Measurements from ENCODE around the gene STAT1. TPM values are rescaled to one million over a fixed set of nuclear protein-coding genes. Genes with fewer than 3 reads are reported as not detected.
"Not testable (repeated sequence)": the region's sequence is repeated elsewhere in the genome, so short reads cannot be mapped to it uniquely, and the experiment has no call there.

The STAT1 gene
- total RNA-seq, 2 donors from 2014 or later: 145 to 252 TPM

DNA sequence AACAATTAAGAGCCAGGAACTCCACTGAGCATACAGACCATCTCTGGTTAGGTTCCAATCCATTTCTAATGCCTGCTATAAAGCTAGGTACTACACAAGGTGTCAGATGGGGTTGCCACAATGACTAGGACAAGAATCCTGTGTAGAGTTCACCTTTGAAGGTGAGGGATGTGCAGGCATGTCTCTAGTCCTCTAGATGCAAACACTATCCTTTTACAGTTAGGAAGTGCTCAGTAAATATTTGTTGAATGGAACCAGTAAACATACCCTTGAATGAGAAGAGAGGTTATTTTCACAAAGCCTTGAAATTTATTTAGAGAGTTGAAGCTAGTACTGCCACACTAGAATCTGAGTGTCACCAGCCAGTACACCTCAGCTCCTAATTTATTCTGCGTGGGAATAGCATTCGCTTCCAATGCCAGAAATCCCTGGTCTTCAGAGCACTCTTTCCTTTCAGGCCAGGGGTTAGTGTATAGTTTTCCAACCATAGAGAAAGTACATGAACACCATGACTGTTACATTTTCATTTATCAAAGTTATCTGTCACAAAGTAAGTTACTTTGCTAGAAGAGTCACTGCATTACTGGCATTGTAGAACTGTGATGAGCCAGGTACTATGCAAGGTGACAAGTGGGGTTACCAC is 48.3 kb downstream of the STAT1 start:
- no peaks in the 10 kb centered on the region for H3K9me3 Mint-ChIP-seq
- H3K36me3 Mint-ChIP-seq: peaks cover 50% of the 10 kb centered on the region
- no peaks in the 10 kb centered on the region for H3K27me3 Mint-ChIP-seq
- DNase-seq (ENCODE audit: low spot score) (no peak), ATAC-seq (no peak)
- no peak overlapping the region for H3K4me3 Mint-ChIP-seq
- H3K4me1 Mint-ChIP-seq (ENCODE audit: low read depth in 2 of 2): peaks cover 20 to 34% of the 10 kb centered on the region in 2 donors
- peak overlapping the region in 1 of 2 donors; percentile 65 for H3K27ac Mint-ChIP-seq

DNA sequence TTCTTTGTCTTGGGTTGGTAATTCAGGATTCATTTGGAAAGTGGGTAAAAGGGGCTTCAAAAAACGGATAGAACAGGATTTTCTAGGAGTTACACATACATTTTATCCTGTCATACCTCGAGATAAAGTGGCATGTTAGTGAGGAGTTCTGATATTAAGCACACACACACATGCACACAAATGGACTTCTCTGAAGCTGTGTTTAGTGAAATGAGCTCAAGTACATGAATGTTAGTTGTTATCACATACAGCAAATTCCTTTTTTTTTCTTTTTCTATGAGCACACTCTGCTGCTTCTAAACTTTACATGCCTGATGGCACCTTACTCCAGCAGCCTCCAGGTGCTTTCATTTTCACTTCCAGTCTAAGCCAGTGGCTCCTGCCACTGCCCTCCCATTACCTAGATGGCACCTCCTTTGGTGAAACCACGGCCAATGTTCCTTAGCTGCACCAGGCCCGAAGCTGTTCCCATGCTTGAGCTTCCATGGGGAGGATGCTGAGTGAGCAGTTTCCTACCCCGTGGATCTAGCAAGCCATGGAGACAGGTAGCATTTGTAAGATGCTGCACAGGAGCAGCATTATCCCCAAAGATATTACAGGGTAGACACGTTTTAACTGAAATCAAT is 49.7 kb downstream of the STAT1 start:
- no peaks in the 10 kb centered on the region for H3K9me3 Mint-ChIP-seq
- H3K27me3 Mint-ChIP-seq: no peaks in the 10 kb centered on the region
- peaks cover 22 to 28% of the 10 kb centered on the region in 2 donors for H3K4me1 Mint-ChIP-seq (ENCODE audit: low read depth in 2 of 2)
- peak overlapping the region; percentile 73 to 88 for H3K27ac Mint-ChIP-seq
- peaks cover 37% of the 10 kb centered on the region for H3K36me3 Mint-ChIP-seq
- ATAC-seq (peak; percentile 50 to 59), DNase-seq (ENCODE audit: low spot score) (no peak)
- no peak overlapping the region for H3K4me3 Mint-ChIP-seq

DNA sequence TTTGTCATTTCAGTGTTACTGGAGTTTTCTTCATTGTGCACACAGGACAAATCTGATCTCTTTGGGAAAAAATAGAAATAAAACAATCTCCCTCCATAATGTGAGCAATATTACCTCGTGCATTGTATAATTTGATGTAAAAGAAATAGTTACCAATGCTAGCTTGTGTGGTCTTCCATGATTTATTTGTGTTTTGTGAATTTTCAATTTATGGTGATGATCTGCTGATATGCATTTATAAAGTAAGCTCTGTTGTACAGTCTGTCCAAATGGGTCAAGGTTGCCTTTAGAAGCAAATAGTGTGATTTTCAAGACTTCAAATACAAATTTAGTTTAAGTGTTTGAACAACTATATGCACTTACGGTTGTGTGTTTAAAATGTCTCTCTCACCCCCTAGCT is 50.9 kb downstream of the STAT1 start:
- Mint-ChIP-seq H3K4me1 (ENCODE audit: low read depth in 2 of 2) (peaks cover 26 to 33% of the 10 kb centered on the region in 2 donors), H3K4me3 (no peak overlapping the region), H3K27me3 (no peaks in the 10 kb centered on the region), H3K36me3 (peaks cover 38% of the 10 kb centered on the region), H3K27ac (peak overlapping the region; percentile 73 to 88), H3K9me3 (no peaks in the 10 kb centered on the region)
- ATAC-seq: no peak
- no peak for DNase-seq (ENCODE audit: low spot score)

DNA sequence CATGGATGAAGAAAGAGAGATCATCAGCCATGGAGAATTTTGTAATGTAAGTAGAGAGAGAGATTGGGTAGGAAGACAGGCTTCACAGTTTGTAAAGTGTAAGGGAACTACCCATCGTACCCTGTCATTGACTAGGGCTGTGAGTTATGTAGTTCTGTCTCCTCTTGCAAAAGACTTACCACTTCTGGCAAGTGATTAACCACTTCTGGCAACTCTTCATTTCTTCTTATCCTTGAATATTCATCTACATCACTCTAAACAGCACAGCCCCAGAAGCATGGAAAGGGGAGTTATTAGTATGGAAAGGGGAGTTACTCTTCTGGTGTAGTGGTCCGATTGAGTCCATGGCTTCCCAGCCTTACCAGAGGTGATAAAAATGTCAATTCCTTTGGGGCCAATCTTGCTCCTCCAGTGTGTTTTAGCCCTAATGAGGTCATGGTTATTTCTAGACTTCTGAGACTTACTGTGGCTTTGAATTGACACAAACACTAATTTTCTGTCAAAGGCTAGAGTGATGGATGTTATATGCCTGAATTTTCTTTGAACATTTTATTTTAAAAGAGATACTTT is 52.0 kb downstream of the STAT1 start:
- no peaks in the 10 kb centered on the region for H3K27me3 Mint-ChIP-seq
- peak overlapping the region; percentile 32 for H3K4me3 Mint-ChIP-seq
- H3K27ac Mint-ChIP-seq: peak overlapping the region; percentile 85 to 88
- peaks cover 39% of the 10 kb centered on the region for H3K36me3 Mint-ChIP-seq
- peaks cover 32 to 36% of the 10 kb centered on the region in 2 donors for H3K4me1 Mint-ChIP-seq (ENCODE audit: low read depth in 2 of 2)
- DNase-seq (ENCODE audit: low spot score) (no peak), ATAC-seq (peak; percentile 83 to 85)
- H3K9me3 Mint-ChIP-seq: no peaks in the 10 kb centered on the region

DNA sequence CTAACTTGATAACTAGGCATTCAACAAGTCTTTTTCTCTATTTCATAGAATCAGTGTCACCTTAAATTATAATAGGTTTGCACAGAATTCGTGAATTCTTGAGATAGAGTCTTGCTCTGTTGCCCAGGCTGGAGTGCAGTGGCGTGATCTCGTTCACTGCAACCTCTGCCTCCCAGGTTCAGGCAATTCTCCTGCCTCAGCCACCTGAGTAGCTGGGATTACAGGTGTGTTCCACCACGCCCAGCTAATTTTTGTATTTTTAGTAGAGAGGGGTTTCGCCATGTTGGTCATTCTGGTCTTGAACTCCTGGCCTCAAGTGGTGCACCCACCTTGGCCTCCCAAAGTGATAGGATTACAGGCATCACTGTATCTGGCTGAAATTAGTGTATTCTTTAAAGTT is 52.9 kb downstream of the STAT1 start:
- ATAC-seq; H3K9me3 Mint-ChIP-seq; DNase-seq (ENCODE audit: low spot score); H3K4me3 Mint-ChIP-seq; H3K27me3 Mint-ChIP-seq: not testable (repeated sequence)
- H3K4me1 Mint-ChIP-seq (ENCODE audit: low read depth in 2 of 2): peaks cover 36 to 40% of the 10 kb centered on the region in 2 donors
- peaks cover 40% of the 10 kb centered on the region for H3K36me3 Mint-ChIP-seq
- H3K27ac Mint-ChIP-seq: peak overlapping the region; percentile 85 to 88

DNA sequence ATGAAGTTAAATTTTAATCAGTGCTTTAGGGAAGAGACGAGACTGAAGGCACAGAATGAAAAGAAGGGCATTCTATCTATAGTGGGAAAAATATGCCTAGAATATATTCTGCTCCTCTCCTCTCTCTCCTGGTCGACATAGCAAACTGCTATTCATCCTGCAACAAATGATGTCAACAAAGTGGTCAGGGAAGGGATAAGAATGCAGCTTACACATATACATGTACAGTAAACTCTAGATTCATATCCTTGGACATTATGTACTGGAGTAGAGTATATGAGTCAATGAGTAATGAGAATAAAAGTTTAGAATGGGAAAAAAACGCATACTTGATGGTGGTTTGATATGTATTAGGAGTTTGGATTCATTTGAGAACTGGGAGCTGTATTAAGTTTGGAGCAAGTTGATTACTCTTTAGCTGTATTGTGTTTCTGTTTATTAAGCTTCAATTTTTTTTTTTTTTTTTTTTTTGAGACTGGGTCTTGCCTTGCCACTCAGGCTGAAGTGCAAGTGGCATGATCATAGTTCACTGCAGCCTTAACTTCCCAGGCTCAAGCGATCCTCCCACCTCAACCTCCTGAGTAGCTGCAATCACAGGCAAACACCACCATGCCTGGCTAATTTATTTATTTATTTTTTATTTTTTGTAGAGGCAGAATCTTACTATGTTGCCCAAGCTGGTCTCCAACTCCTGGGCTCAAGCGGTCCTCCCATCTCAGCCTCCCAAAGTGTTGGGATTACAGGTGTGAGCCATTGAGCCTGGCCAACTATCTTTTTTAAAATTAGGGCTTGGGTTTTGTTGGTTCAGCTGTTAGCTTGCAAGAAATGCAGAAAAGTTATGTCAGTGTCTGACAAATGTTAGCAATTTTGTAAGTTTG is 53.8 kb downstream of the STAT1 start:
- no peak for ATAC-seq

DNA sequence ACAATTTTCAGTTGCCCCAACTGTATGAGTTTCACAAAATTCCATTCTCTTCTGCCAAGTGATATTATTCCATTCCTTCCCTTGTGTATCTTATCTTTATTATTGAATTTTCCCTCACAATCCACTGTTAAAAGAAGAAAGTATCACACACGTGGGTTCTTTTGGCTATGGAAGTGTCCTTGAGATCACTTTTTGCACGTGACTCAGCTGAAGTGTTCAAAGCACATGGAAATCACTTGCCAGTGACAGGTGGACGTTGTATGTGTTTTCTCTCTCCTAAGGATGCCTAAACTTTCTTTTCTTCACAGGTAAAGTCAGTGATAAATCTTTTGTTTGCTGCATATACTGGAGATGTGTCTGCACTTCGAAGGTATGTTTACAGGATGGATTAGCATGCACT is 60.7 kb downstream of the STAT1 start:
- ATAC-seq (no peak), DNase-seq (ENCODE audit: low spot score) (no peak)
- Mint-ChIP-seq H3K36me3 (peaks cover 14% of the 10 kb centered on the region), H3K4me1 (ENCODE audit: low read depth in 2 of 2) (peaks cover 8 to 20% of the 10 kb centered on the region in 2 donors), H3K27ac (no peak overlapping the region), H3K9me3 (no peaks in the 10 kb centered on the region), H3K27me3 (no peaks in the 10 kb centered on the region), H3K4me3 (no peak overlapping the region)

More for the DNA sequence above, 53.8 kb downstream of the STAT1 start:
- Mint-ChIP-seq H3K4me1 (ENCODE audit: low read depth in 2 of 2) (peaks cover 38 to 46% of the 10 kb centered on the region in 2 donors), H3K27ac (peak overlapping the region; percentile 85 to 88), H3K9me3 (no peaks in the 10 kb centered on the region), H3K36me3 (peaks cover 43% of the 10 kb centered on the region), H3K4me3 (no peak overlapping the region), H3K27me3 (no peaks in the 10 kb centered on the region)
- no peak for DNase-seq (ENCODE audit: low spot score)

DNA sequence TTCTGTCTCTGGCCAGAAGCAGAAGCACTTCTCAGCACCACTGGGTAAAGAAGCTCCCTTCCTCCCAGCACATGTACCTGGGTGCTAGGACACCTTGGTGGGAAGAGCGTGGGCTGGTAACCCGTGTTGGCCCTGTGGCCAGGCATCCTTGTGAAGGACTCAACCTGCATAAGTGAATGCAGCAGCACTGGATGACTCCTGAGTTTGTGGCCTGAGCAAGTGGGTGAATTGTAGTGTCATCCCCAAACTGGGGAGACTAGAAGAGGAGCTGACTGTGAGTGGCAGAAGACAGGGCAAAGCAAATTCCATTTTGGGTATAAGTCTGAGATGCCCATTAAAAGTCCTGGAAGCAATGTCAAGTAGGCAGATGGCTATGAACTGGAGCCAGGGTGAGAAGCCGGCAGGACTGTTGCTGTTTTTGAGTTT is 63.4 kb downstream of the STAT1 start:
- H3K4me3 Mint-ChIP-seq: no peak overlapping the region
- H3K9me3 Mint-ChIP-seq: no peaks in the 10 kb centered on the region
- DNase-seq (ENCODE audit: low spot score) (no peak), ATAC-seq (no peak)
- no peaks in the 10 kb centered on the region for H3K27me3 Mint-ChIP-seq
- no peak overlapping the region for H3K27ac Mint-ChIP-seq
- H3K36me3 Mint-ChIP-seq: peaks cover 1% of the 10 kb centered on the region
- H3K4me1 Mint-ChIP-seq (ENCODE audit: low read depth in 2 of 2): peaks cover 1 to 9% of the 10 kb centered on the region in 2 donors

DNA sequence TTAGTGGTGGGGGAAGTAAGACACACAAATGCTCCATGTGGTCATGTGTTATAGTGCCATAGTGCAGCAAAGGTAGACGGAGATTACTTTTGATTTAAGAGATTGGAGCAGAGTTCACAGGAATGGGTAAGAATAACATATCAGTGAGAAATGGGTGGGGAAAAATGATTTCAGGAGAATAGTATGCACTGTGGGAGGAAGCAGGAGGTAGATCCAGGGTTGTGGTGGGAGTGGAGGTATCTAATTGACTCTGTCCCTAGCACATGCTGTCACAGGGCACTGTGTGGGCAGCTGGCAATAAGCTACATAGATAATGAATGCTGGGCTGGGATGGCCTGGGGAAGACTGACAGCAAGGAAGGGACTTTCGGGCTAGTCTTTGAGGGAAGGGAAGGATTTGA is 65.3 kb downstream of the STAT1 start:
- Mint-ChIP-seq H3K36me3 (no peaks in the 10 kb centered on the region), H3K4me1 (ENCODE audit: low read depth in 2 of 2) (peaks cover 0 to 8% of the 10 kb centered on the region in 2 donors), H3K27ac (no peak overlapping the region)

DNA sequence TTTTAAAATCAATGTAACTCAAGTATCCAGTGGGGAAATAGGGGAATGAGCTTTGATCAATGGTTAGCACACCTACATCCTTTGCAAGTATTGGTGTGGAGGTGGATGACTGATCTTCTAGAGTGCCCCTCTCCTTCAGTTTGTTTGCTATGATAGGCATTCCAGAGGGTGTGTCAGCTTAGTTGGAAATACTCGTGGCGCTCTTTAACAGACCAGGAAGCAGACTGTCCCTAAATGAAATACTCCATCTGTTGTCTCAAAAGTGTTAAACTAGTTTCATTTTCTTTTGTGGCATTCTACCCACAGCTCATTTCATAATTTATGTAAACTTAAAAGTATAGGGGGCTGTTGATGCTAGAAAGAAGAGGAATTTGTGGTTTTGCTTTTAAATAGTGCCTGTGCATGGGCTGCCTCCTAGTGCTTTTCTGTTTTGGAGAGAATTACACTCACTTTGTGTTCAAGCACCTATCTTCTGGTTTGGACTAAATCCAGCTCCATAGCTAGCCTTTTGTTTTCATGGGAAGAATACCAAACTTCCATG is 66.2 kb downstream of the STAT1 start:
- no peaks in the 10 kb centered on the region for H3K36me3 Mint-ChIP-seq
- peak overlapping the region; percentile 18 for H3K4me3 Mint-ChIP-seq
- ATAC-seq (peak; percentile 84 to 86), DNase-seq (ENCODE audit: low spot score) (no peak)
- H3K4me1 Mint-ChIP-seq (ENCODE audit: low read depth in 2 of 2): peaks cover 0 to 8% of the 10 kb centered on the region in 2 donors
- no peaks in the 10 kb centered on the region for H3K9me3 Mint-ChIP-seq
- no peaks in the 10 kb centered on the region for H3K27me3 Mint-ChIP-seq
- peak overlapping the region in 1 of 2 donors; percentile 15 for H3K27ac Mint-ChIP-seq

More for the DNA sequence above, 65.3 kb downstream of the STAT1 start:
- Mint-ChIP-seq H3K27me3 (no peaks in the 10 kb centered on the region), H3K4me3 (no peak overlapping the region), H3K9me3 (no peaks in the 10 kb centered on the region)
- DNase-seq (ENCODE audit: low spot score) (no peak), ATAC-seq (no peak)

DNA sequence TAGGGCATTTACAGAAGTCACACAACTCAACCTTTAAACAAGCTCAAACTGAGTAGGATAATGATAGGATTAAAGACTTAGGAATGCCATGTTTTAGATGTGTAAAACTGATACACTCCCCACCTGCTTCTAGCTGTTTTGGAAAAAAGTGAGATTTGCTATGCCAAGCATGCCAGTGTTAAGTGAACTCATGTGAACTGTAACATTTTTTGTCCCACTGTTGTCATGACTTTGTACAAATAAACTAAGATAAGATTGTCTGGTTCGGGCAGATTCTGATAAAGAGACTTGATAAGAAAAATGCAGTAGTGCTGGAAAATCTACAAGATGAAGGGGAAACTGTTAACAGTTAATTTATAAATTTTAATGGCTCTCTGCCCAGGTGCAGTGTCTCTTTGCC is 66.8 kb downstream of the STAT1 start:
- no peaks in the 10 kb centered on the region for H3K36me3 Mint-ChIP-seq
- H3K9me3 Mint-ChIP-seq: no peaks in the 10 kb centered on the region
- ATAC-seq: no peak
- peaks cover 0 to 8% of the 10 kb centered on the region in 2 donors for H3K4me1 Mint-ChIP-seq (ENCODE audit: low read depth in 2 of 2)
- no peak for DNase-seq (ENCODE audit: low spot score)
- no peak overlapping the region for H3K4me3 Mint-ChIP-seq
- H3K27ac Mint-ChIP-seq: peak overlapping the region in 1 of 2 donors; percentile 15
- H3K27me3 Mint-ChIP-seq: no peaks in the 10 kb centered on the region

DNA sequence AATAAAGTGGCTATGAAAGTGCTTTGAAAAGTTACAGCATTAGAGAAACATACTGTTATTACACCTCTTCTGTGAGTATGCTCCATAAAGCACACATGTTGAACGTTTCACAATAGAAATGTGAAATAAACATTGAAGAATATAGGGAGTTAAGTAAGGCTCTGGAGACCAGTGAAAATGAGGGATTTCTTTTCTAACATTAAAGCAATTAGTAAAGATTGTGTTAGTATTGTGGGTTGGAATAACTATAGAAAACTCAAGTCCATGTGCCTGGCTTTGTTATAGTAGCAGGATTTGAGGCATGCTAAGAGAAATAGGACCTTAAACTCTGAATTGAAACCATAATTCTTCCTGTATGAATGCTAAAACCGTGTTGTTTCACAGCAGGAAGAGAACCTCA is 70.3 kb downstream of the STAT1 start:
- H3K4me1 Mint-ChIP-seq (ENCODE audit: low read depth in 2 of 2): peaks cover 0 to 8% of the 10 kb centered on the region in 2 donors
- DNase-seq (ENCODE audit: low spot score) (no peak), ATAC-seq (no peak)
- no peaks in the 10 kb centered on the region for H3K27me3 Mint-ChIP-seq
- H3K9me3 Mint-ChIP-seq: no peaks in the 10 kb centered on the region
- H3K36me3 Mint-ChIP-seq: no peaks in the 10 kb centered on the region
- H3K4me3 Mint-ChIP-seq: no peak overlapping the region
- H3K27ac Mint-ChIP-seq: no peak overlapping the region

DNA sequence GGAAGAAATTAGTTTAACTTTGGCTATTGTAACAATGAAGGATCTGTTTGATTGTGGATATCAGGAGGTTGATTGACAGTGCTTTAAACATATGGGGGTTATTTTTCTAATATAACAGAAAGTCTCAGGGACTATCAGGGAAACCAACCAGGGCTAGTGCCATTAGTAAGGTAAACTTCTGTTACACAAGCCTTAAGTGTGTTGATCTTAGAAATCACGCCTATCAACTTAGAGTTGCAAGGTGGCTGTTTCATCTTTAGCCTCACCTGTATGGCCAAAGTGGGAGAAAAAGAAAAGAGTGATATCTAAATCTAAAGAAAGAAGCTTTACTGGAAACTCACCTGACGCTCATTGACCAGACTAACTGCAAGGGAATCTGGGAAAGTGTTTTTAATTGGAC is 71.3 kb downstream of the STAT1 start:
- ATAC-seq (no peak), DNase-seq (ENCODE audit: low spot score) (no peak)
- Mint-ChIP-seq H3K27me3 (no peaks in the 10 kb centered on the region), H3K9me3 (no peaks in the 10 kb centered on the region), H3K27ac (no peak overlapping the region), H3K4me3 (no peak overlapping the region), H3K4me1 (ENCODE audit: low read depth in 2 of 2) (peaks cover 0 to 4% of the 10 kb centered on the region in 2 donors), H3K36me3 (no peaks in the 10 kb centered on the region)
